ENCODE data around the gene NFIA.

NFIA gene

DNA sequence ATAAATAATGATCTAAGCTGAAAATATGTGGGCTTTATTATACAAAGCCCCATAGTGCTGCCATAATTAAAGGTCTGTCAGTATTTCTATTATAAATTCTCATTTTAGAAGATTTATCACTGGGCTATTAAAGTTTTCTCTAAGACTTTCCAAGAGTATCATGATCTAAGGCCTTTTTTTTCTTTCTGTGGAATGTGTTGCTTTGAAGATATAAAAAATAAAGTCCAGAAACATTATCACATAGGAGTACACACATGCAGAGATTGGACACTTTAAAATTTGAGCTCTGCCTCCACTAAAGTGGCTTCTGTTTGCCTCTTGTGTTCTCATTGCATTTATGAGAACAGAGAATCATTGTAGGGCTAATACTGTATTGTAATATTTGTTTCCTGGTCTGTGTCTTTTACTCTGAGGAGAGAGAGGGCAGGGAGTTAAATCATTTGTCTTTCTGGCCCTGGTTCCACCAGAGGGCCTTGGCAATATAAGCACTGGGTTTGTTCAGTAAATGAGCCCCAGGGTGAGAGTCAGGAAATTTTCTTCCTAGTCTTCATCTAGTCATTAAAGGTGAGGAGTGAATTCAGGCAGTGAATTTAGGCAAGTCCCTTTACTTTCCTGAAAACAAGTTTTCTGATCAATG lies 70.2 kb downstream of the NFIA start:
- peak; percentile 56 for DNase-seq (ENCODE audit: low spot score)

DNA sequence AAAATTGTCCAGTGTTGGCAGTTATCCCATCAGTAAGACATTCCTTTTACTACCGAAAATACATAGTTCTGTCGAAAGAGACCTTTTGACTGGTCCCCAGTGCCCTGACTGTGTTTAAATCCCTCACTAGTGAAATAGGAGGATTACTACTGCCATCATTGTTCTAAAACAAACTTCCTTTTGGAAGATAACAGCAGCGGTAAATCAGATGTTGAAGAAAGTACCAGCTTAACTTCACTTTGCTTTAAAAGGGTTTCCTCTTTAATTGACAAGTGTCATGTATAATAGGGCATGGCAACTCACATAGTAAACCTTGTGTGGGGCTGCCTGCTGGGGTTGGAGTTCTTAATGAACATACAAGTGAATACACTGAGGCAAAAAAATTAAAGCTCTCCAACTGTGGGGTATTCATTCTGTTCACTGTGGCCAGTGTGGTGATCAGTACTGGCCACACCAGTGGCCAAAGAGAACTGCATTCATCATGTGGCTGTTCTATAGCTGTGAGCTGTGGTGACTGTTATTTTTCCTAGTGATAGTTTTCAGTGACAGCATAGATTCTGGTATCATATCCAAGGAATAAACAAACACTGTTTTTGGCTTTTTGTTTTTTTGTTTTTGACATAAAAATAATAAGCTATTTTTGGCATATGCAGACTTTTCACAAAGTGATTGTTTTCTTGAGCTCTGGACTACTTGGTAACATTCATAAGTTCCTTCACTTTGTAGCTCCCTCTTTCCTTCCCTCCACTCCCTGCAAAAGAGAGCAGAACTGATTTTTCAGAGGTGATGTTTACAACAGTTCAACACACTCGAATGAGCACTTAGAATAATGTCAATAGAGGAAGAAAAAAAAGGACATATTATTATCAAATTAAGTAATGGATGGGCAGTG lies 74.5 kb downstream of the NFIA start:
- DNase-seq (ENCODE audit: low spot score): no peak

- DNase-seq (ENCODE audit: low spot score): peak; percentile 35
These were observed 75.2 kb downstream of the NFIA start for GRCh38 chr1:61157468-61157987.

GRCh38 chr1:61158591-61158990 lies 76.2 kb downstream of the NFIA start:
- DNase-seq (ENCODE audit: low spot score): no peak

DNA sequence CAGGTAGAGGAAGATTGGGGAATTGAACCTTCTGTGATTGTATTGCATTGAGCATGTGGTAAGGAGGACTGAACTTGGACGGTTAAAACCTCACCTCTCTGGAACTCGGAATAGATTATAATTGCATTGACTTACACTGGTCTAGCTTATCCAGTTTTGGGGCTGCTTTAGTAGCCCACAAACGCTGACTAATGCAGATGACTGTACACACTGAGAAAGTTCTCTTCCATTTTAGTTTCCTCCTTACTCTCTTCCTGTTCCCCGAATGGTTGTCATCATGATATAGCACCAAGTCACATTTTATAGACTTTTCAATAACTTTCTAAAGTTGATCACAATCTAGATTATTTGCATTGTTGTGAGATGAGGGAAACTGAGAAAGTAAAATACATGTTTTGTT lies 78.2 kb downstream of the NFIA start:
- no peak for DNase-seq (ENCODE audit: low spot score)

GRCh38 chr1:61162520-61163258 lies 80.3 kb downstream of the NFIA start:
- no peak for DNase-seq (ENCODE audit: low spot score)

- no peak for DNase-seq (ENCODE audit: low spot score)
These were observed 81.0 kb downstream of the NFIA start for GRCh38 chr1:61163355-61163754.

DNA sequence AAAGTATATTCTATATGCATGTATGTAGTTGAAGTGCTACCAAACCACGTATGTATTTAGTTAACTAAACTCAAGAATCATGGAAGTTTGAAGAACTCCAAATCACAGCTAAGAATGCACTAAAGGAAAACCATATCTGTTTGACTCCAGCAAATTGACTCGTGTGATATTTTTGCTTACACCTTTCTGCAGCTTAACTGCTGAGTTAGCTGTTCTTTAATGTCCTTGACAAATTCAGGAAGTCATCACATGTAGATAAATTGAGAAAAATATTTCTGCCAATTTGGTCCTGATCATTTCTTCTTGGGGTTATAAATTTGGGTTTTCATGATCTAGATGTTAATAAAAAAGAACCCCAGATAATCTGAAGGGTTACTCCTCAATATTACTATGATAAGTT lies 83.0 kb downstream of the NFIA start:
- DNase-seq (ENCODE audit: low spot score): no peak

GRCh38 chr1:61167309-61167708 lies 84.9 kb downstream of the NFIA start:
- DNase-seq (ENCODE audit: low spot score): no peak

DNA sequence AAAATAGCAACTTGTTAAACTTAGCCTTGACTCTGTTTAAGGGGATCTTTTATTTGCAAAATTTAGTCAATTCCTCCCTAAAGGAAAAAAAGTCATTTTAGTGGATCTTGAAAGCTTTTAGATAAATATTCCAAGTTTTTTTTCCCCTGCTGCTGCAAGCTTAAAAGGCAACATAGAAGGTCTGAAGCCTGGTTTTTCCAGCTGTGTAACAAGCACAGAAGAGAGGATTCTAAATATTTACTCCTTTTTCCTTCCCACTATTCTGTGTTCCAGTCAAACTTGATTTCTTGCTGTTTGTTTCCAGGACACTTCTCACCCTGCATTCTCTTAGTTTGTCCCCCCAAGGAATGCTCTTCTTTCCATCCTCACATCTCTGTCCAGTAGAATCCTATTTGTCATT lies 86.7 kb downstream of the NFIA start:
- no peak for DNase-seq (ENCODE audit: low spot score)

DNA sequence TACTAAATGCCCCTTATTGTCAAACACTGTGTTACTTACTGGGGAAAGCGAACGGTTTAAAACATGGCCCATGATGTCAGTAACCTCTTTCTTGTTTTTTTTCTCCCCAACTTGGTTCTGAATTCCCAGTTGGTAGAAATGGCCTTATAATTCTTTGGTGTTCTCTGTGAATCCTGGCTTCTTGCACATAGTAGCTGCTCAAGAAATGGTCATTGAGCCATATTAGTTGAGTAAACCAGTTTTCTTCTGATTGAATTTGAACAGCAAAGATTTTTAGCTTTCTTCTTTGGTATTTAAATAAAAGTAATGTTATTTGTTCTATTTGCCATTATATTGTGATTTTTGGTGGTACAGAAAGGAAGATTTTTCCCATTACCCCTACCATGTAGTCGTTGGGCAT lies 87.3 kb downstream of the NFIA start:
- no peak for DNase-seq (ENCODE audit: low spot score)

GRCh38 chr1:61170328-61171238 lies 88.2 kb downstream of the NFIA start:
- DNase-seq (ENCODE audit: low spot score): no peak

DNA sequence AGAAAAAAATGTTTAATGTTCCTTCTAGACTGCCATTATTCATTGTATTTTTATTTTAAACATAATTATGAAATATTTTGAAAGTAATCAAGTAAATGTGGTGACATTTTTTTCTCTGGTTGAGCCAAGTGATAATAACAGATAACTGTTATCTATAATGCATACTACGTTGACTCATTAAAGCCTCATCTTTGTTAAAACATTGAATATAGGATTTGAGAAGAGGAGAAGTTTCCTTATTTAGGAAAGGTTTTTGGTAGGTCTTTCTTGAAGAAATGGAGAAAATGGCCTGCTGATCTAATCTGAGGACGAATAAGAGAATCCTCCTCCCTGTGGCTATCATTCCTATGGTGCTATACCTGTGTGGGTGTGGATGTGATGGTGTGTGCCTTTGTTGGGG lies 89.0 kb downstream of the NFIA start:
- no peak for DNase-seq (ENCODE audit: low spot score)

- DNase-seq (ENCODE audit: low spot score): no peak
These were observed 89.6 kb downstream of the NFIA start for GRCh38 chr1:61171974-61172373.

DNA sequence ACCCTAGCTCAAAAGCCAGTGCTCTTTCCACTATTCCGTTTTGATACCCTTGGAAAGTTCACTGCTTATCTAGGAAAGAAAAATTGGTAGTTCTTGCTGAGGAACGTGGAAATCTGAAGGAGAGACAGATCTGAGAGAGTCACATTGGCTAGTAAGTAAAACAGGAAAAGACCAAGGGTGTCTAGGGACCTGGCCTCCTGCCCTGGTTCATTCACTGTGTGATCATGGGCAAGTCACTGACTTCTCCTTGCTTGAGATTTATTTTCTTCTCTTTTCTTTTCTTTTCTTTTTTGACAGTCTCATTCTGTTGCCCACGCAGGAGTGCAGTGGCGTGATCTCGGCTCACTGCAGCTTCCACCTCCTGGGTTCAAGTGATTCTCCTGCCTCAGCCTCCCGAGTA lies 90.8 kb downstream of the NFIA start:
- no peak for DNase-seq (ENCODE audit: low spot score)

DNA sequence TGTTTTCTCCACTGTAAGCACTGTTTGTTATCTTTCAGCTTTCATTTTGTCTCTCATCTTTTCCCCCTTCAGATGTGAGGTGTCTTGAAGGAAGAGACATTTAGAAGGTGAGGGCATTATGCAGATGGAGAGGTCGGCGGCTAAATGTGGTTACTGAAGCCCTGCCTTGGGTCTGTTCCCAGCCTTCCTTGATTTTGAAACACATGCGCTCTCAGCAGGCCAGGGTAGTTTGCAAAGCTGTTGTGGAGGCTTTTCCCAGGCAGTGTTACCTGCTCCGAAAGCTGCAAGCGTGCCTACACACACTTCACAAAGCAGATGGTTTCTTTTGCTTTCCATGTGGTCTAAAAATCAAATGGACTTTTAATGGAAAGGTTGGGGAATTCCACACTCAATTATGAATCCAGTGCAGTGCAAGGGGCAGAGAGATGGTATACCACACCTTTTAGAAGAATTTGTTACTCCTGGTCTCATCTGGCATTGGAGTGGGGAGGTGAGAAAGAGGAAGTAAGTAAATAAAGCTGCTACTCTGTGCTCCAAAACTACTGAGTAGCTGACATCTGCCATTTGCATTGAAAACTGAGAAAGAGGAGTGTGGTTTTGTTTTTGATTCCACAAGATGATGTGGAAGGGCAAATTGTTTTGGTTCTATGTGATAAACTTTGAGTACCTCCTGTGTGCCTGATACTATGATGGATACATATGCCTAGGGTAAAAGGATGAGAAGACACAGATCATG lies 91.9 kb downstream of the NFIA start:
- DNase-seq (ENCODE audit: low spot score): no peak

DNA sequence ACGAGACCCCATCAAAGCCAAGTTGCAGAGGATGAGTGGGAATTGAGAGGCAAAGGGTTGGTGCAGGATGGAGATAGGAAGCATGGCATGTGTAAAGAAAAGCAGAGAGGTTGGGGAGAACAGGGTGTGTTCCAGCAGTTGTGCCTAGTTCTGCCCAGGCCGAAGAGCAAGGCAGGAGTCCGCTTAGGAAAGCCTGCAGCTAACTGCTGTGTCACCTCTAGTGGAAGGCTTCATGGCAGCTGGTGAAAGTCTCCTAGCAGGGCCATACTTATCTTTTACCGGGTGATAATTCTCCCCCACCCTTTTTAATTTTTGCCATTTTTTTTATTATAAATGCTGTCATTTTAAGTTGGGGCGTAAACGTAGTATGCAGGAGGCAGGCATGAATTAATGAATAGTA lies 93.6 kb downstream of the NFIA start:
- DNase-seq (ENCODE audit: low spot score): no peak

- no peak for DNase-seq (ENCODE audit: low spot score)
These were observed 99.0 kb downstream of the NFIA start for GRCh38 chr1:61181067-61182038.

GRCh38 chr1:61182049-61182448 lies 99.7 kb downstream of the NFIA start:
- DNase-seq (ENCODE audit: low spot score): no peak

DNA sequence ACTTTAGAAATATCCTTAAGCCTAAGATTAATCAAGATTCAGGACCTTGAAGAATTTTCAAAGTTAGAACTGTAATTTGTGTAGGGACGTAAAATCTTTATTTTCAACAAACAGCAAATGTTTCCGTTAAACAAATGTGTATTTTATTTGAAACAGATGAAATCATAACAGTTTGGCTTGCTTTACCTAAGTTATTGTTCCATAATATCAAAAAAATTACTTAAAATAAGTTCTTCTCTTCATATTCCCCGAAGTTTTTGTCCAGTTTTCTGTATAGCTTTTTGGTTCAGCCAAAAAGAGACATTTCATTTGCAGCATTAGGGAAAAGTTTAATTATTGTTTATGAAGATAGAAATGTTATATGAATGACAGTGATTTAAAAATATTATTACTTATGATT lies 100.1 kb downstream of the NFIA start:
- no peak for DNase-seq (ENCODE audit: low spot score)
